ENCODE measurements around the gene NOBOX.

DNA sequence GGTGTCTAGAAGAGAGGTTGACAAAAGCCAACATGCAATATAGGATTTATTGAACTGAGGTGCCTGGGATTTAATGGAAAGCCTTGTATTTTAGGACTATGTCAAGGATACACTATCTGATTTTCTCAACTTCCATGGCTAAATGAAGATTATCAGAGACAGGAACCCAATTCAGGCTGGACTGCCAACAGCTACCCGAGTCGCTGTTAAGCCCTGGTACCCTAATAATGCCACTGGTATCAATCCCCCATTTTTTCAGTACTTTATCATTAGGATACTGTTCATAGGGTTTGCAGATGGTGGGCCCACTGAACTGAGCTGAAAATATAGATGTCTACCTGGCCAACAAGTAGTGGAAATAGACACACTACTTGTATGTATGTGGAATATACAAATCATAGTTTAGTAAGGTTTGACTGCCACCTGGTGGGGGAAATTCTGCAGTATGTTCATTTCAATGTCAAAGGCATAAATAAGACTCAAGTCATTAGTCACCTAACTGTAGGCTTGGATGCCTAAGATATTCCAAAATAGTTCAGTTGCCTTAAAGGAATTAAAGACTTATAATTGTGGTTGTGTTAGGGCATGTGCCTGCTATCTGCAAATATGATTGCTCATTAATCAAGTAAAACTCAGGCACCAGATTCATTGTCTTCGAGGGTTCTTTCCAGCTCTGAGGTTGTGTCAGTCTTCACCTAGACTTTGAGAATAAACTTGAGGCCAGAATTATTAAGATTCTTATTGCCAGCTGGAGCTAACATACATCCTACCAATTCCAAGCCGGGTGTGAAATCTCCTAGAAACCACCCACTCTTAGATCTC, 34.1 kb upstream of the NOBOX start:
- TF ChIP-seq, protein P1, sequence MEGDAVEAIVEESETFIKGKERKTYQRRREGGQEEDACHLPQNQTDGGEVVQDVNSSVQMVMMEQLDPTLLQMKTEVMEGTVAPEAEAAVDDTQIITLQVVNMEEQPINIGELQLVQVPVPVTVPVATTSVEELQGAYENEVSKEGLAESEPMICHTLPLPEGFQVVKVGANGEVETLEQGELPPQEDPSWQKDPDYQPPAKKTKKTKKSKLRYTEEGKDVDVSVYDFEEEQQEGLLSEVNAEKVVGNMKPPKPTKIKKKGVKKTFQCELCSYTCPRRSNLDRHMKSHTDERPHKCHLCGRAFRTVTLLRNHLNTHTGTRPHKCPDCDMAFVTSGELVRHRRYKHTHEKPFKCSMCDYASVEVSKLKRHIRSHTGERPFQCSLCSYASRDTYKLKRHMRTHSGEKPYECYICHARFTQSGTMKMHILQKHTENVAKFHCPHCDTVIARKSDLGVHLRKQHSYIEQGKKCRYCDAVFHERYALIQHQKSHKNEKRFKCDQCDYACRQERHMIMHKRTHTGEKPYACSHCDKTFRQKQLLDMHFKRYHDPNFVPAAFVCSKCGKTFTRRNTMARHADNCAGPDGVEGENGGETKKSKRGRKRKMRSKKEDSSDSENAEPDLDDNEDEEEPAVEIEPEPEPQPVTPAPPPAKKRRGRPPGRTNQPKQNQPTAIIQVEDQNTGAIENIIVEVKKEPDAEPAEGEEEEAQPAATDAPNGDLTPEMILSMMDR (conservative IDR thresholded peaks at IDR 0.05; ENCODE audit: low read depth, low read length): peak; percentile 83
- no peak for TF ChIP-seq EZH2 (IDR thresholded peaks at IDR 0.05; ENCODE audit: low read length, unreplicated experiment)
- no peak for TF ChIP-seq EZH2phosphoT487 (IDR thresholded peaks at IDR 0.05; ENCODE audit: borderline replicate concordance, low read length)

Measured in PC-3 (cell line).